ENCODE data around the gene ANTXRL. TPM values are rescaled to one million over a fixed set of nuclear protein-coding genes. Genes with fewer than 3 reads are reported as not detected.
"Not testable (repeated sequence)": the region's sequence is repeated elsewhere in the genome, so short reads cannot be mapped to it uniquely, and the experiment has no call there.

The ANTXRL gene
- total and polyA plus RNA-seq, 2 experiments from 2014 or later: not detected

DNA sequence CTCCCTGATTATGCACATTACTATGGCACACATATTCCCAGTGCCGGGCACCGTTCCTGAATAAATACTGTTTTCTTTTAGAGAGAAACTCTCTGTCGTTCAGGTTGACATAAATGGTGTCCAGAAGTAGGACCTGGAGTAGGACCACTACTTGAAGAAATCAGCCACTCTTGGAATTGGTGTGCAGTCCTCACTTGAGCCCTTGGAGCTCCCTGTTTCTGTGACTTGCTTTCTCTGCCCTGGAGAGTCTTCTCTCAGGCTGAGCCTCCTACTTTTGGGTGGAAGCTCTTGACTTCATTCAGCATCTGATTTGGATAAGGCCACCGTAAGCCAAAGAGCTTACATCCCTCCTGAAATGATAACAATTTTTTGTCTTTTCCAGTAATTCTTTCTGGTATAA lies 29.7 kb upstream of the ANTXRL start (continued):
- TF ChIP-seq ZNF462 (CRISPR knock-in tag; IDR thresholded peaks at IDR 0.05) (no peak), STAT1 (IDR thresholded peaks at IDR 0.05; ENCODE audit: unreplicated experiment) (no peak), EZH2phosphoT487 (IDR thresholded peaks at IDR 0.05; ENCODE audit: unreplicated experiment) (no peak), CREB1 (CRISPR knock-in tag; IDR thresholded peaks at IDR 0.05; ENCODE audit: low read depth) (no peak), EZH2 (IDR thresholded peaks at IDR 0.05; ENCODE audit: low read depth, unreplicated experiment) (no peak), JUNB (IDR thresholded peaks at IDR 0.05; ENCODE audit: unreplicated experiment) (no peak)
- TF ChIP-seq, protein P1, sequence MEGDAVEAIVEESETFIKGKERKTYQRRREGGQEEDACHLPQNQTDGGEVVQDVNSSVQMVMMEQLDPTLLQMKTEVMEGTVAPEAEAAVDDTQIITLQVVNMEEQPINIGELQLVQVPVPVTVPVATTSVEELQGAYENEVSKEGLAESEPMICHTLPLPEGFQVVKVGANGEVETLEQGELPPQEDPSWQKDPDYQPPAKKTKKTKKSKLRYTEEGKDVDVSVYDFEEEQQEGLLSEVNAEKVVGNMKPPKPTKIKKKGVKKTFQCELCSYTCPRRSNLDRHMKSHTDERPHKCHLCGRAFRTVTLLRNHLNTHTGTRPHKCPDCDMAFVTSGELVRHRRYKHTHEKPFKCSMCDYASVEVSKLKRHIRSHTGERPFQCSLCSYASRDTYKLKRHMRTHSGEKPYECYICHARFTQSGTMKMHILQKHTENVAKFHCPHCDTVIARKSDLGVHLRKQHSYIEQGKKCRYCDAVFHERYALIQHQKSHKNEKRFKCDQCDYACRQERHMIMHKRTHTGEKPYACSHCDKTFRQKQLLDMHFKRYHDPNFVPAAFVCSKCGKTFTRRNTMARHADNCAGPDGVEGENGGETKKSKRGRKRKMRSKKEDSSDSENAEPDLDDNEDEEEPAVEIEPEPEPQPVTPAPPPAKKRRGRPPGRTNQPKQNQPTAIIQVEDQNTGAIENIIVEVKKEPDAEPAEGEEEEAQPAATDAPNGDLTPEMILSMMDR (conservative IDR thresholded peaks at IDR 0.05; ENCODE audit: low read depth in 2 of 2): no peak

DNA sequence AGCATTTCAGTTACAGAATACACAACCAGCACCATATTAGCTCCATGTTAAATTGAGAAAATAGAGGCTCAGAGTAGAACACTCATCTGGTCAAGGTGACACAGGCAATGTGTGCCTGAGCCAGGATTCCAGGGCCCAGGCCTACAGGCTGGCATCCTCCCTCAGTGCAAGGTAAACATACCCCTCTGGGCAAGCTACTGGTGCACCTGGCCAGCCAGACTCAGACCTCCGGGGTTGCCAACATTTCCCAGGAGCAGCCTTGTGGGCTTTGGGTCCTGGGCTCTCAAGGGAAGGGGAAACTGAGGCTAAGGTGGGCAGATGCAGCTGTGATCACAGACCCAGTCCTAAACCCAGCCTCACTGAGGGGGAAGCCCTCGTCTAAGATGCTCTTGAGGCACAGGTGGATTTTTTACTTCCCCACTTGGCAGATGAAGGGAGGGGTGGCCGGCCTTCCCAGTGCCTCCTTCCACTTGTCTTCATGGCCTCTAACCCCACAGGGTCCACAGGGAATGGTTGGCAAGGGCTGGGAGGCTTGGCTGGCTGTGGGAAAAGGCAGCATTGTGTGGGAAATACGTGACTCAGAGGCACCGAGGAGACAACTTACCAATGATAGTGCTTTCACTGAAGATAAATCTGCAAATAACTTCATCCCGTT lies 23.8 kb upstream of the ANTXRL start:
- H3K27me3 ChIP-seq (ENCODE audit: insufficient read depth); H3K27ac Mint-ChIP-seq; H3K4me3 ChIP-seq; H3K9me2 ChIP-seq (ENCODE audit: insufficient read depth); ATAC-seq; H3F3A ChIP-seq (replicated peaks; ENCODE audit: low read depth); H4K20me1 ChIP-seq (replicated peaks; ENCODE audit: insufficient read depth); H3K4me1 Mint-ChIP-seq; H2AFZ ChIP-seq; H3K79me2 ChIP-seq (replicated peaks; ENCODE audit: insufficient read depth); DNase-seq (ENCODE audit: low spot score); H3K9me3 Mint-ChIP-seq; H3K27me3 Mint-ChIP-seq (ENCODE audit: insufficient read depth, low read depth, poor library complexity); H3K4me2 ChIP-seq; H3K36me3 Mint-ChIP-seq (ENCODE audit: low read depth); H3K27ac ChIP-seq (ENCODE audit: low read depth); H3K36me3 ChIP-seq (ENCODE audit: insufficient read depth); H3K4me3 Mint-ChIP-seq; H3K4me1 ChIP-seq (ENCODE audit: insufficient read depth): not testable (repeated sequence)

Data from GM23338 (cell line).